Measurements from ENCODE around the gene PIK3R5.

Gene PIK3R5

DNA sequence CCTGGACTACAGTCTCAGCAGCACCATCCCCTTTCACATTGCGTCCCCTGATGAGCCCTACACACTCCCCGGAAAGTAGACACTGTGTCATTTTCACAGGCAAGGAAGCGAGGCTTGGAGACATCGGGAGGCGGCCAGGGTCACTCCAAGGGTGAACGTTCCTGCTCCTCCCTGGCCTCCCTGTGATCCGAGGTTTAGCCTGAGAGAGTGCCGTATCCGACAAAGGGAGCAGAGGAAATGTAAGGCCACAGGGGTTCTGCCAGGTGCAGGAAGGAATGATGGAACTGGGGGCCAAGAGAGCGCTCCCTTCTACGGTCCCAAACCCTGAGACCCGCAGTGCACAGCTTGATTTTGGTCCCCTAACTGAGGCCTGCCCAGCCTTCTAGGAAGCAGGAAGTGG lies 90.1 kb downstream of the PIK3R5 start:
- H3K4me3 ChIP-seq (ENCODE audit: control insufficient read depth, low read depth, low read length): no peak overlapping the region
- DNase-seq (ENCODE audit: low read depth): no peak
- TF ChIP-seq, protein P1, sequence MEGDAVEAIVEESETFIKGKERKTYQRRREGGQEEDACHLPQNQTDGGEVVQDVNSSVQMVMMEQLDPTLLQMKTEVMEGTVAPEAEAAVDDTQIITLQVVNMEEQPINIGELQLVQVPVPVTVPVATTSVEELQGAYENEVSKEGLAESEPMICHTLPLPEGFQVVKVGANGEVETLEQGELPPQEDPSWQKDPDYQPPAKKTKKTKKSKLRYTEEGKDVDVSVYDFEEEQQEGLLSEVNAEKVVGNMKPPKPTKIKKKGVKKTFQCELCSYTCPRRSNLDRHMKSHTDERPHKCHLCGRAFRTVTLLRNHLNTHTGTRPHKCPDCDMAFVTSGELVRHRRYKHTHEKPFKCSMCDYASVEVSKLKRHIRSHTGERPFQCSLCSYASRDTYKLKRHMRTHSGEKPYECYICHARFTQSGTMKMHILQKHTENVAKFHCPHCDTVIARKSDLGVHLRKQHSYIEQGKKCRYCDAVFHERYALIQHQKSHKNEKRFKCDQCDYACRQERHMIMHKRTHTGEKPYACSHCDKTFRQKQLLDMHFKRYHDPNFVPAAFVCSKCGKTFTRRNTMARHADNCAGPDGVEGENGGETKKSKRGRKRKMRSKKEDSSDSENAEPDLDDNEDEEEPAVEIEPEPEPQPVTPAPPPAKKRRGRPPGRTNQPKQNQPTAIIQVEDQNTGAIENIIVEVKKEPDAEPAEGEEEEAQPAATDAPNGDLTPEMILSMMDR (conservative IDR thresholded peaks at IDR 0.05; ENCODE audit: control insufficient read depth, insufficient read depth, low read depth, low read length): no peak

DNA sequence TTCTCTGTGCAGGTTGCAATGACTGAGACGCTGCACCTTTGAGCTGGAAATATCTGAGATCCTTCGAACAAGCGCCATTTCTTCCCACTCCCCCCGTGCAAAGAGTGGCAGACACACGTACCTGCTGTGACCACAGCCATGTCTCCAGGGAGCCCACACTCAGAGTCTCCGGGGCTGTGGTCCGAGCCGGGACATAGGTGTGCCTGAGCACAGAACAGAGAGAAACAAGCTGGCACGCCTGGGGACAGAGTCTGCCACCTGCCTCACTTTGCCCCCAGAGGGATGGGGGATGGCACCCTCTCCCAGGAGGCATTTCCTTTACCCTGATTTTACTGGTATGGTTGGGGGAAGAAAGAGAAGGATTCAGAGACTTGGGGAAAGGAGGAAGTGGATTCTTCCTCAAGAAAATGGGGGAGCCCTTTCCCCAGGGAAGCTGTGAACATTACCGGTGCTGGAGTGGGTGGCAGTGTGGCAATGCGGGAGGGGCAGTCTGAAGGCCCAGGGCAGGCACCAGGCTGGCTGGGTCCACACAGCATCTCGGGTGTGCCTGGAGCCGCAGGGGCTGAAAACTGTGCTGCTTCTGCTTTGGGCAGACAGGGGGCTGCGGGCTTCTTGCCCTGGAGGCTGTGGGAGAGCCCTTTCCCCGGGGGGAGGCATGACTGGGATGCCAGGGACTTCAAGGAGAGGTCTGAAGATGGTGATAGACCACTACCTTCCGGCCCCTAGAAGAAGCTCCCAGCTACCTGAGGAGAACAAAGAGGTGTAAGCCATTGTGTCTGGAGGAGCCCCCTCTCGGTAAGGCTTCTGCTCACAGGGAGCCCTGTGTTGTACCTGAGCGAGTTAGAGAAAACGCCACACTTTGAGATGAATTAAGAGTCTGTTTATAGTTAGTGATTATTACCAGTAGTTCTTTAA lies 91.4 kb downstream of the PIK3R5 start:
- no peak overlapping the region for H3K4me3 ChIP-seq (ENCODE audit: control insufficient read depth, low read depth, low read length)
- TF ChIP-seq, protein P1 (conservative IDR thresholded peaks at IDR 0.05; ENCODE audit: control insufficient read depth, insufficient read depth, low read depth, low read length): no peak
- no peak for DNase-seq (ENCODE audit: low read depth)

DNA sequence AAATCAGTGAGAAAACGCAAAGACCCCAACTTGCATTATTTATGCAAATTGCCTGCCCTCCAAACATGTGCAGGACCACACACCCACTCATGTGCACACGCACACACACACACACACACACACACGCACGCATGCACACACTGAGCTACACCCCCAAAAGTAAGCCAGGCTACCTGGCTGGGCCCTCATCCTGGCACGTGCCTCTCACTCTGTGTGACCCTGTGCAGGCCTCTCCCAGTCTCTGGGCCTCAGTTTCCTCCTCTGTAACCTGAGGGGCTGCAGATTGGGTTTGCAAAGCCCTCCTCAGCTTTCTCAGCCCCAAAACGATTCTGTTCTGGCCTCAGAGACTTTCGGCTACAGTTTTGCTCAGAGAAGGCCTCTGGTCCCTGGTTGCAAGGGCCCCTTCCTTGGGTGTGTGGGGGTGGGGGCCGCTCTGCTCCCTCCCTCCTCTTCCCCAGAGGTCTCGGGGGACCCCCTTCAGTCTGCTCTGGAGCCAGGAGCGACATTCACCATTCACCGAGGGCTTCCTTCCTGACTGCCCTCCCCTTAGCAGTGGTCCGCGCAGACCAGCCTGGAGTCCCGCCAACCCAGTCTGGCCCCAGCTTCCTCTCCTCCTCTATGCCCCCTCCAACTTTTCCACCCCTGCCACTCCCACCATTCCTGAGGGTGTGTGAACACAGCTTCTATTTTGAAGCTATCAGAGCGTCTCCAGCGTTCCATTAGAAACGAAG lies 92.6 kb downstream of the PIK3R5 start:
- H3K4me3 ChIP-seq (ENCODE audit: control insufficient read depth, low read depth, low read length): no peak overlapping the region
- TF ChIP-seq, protein P1 (conservative IDR thresholded peaks at IDR 0.05; ENCODE audit: control insufficient read depth, insufficient read depth, low read depth, low read length): no peak
- no peak for DNase-seq (ENCODE audit: low read depth)

DNA sequence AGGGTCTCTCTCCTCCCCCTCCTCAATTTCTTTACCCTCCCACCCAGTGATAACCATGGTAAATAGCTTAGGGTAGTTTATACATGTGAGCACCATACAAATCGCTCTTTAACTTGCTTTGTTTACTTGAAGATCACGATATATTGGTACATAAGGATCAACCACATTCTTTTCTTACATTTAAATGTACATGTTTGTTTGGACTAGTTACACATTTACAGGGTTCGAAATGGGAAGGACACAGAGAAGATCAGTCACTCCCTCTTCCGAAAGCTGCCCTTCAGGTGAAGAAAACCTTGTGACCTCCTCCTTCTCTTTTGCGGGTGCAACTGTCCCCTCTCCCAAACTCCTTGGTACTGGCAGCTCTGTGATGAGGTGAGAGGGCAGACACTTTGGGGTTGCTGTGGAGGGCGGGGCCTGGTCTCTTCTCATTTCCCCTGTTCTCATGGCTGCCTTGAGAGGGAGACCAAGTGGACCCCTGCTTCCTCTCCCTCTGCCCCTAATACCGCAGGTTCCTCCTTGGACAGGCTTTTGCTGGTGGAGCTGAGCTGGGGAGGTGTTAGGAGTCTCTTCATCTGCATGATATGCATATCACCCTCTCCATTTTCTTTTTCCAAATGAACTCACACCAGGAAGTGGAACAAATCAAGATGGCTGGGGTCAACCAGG lies 93.3 kb downstream of the PIK3R5 start:
- TF ChIP-seq, protein P1 (conservative IDR thresholded peaks at IDR 0.05; ENCODE audit: control insufficient read depth, insufficient read depth, low read depth, low read length): no peak
- no peak for DNase-seq (ENCODE audit: low read depth)
- no peak overlapping the region for H3K4me3 ChIP-seq (ENCODE audit: control insufficient read depth, low read depth, low read length)

DNA sequence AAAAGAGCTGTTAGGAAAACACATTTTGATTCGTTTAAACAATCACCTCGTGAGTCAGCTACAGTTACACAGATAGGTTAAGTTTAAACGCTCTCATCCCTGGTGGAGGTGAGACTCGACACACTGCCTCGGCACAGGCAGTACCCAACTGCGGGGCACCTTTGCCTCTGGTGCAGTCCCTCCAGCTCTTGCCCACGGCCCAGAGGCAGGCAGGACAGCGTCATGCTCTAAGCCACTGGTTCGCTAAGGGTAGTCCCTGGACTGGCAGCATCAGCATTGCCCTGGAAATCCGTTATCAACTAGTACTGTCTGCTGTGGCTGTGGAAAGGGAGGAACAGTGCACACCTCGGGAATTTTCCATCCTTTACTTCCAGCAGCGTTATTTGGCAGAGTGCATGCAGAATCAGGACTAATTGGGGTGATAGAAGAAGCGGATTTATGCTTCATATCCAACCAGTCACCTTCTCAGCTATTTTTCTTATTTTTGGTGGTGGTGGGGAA lies 94.4 kb downstream of the PIK3R5 start:
- no peak overlapping the region for H3K4me3 ChIP-seq (ENCODE audit: control insufficient read depth, low read depth, low read length)
- TF ChIP-seq, protein P1 (conservative IDR thresholded peaks at IDR 0.05; ENCODE audit: control insufficient read depth, insufficient read depth, low read depth, low read length): no peak
- no peak for DNase-seq (ENCODE audit: low read depth)

DNA sequence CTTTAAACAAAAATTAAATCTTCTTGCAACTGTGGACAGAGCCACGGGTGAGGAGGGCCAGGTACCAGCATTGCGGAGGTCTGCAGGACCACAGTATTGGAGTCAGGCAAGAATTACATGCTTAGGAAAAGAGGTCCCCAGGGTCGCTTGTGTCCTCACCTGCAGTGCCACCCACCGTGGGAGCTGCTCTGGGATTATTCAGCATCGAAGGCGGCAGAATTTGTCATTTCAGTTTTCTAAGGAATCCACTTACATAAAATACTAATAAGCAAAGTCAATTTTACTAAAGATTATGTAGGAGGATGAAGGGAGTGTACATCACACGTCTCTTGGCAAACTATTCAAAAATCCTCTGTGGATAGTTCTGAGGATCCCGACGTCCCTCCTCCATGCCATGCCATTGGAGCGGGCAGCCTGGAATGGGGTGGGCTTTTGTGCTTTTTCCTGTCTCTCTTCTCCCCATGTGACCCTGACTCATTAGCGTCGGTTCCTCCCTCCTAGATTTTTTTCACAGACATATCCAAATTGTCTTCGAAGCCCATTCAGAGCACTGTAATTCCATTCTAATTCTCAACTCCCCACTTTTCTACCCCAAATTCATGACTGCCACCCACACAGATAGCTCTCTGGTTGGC lies 95.0 kb downstream of the PIK3R5 start:
- no peak for DNase-seq (ENCODE audit: low read depth)
- TF ChIP-seq, protein P1 (conservative IDR thresholded peaks at IDR 0.05; ENCODE audit: control insufficient read depth, insufficient read depth, low read depth, low read length): no peak
- H3K4me3 ChIP-seq (ENCODE audit: control insufficient read depth, low read depth, low read length): no peak overlapping the region
